GM06990 (cell line): ENCODE measurements around the gene UROD.

Experiments
- DNase-seq: peaks from one replicate; pipeline ENCODE4 v3.0.0-alpha.2; 2011; ENCODE audit not compliant: insufficient read length; ENCODE audit errors: extremely low read depth
- H3K27me3 ChIP-seq: replicated peaks from 2 replicates; pipeline ENCODE4 v1.6.0; 2011; ENCODE audit warnings: low read length; ENCODE audit not compliant: control insufficient read depth, insufficient read depth
- H3K36me3 ChIP-seq: 2 replicates; pipeline ENCODE4 v1.5.1; 2011; ENCODE audit warnings: low read length; ENCODE audit not compliant: control insufficient read depth, insufficient read depth
- H3K4me3 ChIP-seq: replicated peaks from 2 replicates; pipeline ENCODE4 v1.5.1; 2011; ENCODE audit warnings: low read depth, mild to moderate bottlenecking, control low read depth, low read length
- TF ChIP-seq, protein P1 (sequence below): IDR thresholded peaks from 2 replicates; pipeline ENCODE4 v1.5.1; 2011; ENCODE audit warnings: low read length, control low read depth, mild to moderate bottlenecking, inconsistent platforms; ENCODE audit not compliant: insufficient read depth, poor library complexity, severe bottlenecking

The UROD gene

DNA sequence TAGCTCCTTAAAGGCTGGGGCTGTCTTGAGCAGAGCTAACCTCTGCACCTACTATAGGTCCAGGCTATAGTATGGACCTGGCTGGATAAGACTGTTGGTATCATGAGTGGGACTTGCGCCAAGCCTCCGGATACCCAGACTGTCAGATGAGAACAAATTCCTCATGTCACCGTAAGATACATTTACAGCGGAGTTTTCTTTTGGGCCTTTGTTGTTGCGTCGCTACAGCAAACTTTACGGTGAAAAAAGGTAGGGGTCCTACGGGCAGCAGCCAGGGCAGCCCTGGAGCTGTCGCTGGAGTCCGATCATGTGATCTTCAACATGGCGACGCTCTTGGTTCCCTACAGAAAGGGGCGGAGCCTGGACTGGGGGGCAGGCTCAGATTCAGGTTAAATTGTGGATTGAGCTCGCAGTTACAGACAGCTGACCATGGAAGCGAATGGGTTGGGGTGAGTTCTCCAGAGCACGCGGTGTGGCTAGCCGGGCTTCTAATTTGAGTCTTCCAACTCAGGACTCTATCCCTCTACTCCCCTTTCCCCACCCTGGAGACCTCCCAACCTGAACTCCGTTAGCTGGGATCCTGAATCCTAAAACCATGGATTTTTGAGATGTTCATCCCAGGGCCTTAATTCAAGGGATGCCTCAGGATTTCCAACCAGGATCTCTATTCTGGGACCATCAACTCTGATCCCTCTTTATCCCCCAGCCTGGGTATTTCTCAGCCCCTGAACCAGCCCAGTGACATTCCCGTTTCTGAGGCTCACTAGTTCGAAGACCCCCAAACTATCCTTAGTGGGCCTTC, at the start of gene UROD:
Gene UROD, plus strand, starts transcription at position 418 of the 802 bp plus-strand sequence. Its CDS starts 12 bp downstream, at position 430.
- TF ChIP-seq, protein P1, sequence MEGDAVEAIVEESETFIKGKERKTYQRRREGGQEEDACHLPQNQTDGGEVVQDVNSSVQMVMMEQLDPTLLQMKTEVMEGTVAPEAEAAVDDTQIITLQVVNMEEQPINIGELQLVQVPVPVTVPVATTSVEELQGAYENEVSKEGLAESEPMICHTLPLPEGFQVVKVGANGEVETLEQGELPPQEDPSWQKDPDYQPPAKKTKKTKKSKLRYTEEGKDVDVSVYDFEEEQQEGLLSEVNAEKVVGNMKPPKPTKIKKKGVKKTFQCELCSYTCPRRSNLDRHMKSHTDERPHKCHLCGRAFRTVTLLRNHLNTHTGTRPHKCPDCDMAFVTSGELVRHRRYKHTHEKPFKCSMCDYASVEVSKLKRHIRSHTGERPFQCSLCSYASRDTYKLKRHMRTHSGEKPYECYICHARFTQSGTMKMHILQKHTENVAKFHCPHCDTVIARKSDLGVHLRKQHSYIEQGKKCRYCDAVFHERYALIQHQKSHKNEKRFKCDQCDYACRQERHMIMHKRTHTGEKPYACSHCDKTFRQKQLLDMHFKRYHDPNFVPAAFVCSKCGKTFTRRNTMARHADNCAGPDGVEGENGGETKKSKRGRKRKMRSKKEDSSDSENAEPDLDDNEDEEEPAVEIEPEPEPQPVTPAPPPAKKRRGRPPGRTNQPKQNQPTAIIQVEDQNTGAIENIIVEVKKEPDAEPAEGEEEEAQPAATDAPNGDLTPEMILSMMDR = no peak
- Histone ChIP-seq H3K27me3 (no peaks in the 10 kb centered on the region), H3K4me3 (peak within 1 kb of the TSS; percentile 88), H3K36me3 (peaks cover 19% of the 10 kb centered on the region)
- DNase-seq = peak; percentile 85

DNA sequence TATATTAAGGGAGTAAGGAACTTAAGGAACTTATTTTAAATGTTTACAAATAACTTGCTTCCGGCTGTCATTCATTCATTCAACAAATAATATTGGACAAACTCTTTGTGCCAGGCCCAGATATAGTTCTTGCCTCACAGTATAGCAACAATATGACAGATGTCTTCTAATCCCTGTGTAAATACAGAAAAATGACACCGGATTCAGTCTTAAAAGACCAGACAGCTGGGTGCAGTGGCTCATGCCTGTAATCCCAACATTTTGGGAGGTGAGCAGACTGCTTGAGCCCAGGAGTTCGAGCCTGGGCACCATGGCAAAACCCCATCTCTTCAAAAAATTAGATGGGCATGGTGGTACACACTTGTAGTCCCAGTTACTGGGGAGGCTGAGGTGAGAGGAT, 49.3 kb upstream of the UROD start:
- H3K4me3 ChIP-seq = no peak overlapping the region
- DNase-seq = no peak
- no peaks in the 10 kb centered on the region for H3K36me3 ChIP-seq
- TF ChIP-seq, protein P1 = no peak
- H3K27me3 ChIP-seq = no peaks in the 10 kb centered on the region

DNA sequence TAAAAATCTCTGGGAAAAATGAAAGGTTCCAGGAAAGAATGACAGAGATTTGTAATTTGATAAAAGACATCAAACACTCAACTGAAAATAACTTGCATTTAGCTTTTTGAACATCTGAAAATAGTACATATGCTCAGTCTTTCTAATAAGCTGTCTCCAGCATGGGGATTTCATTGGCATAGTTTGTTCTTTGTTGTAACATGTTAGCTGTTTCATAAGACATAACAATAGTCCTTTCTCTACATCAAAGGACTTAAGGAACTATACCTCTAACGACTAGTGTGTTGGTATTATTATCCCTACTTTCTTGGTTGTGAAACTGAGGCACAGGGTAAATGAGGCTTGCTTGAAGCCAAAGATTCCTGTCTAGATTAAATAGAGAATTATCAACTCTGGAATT, 47.7 kb upstream of the UROD start:
- Histone ChIP-seq H3K27me3 (no peaks in the 10 kb centered on the region), H3K4me3 (no peak overlapping the region), H3K36me3 (no peaks in the 10 kb centered on the region; the same call in 1 of the 2 replicates)
- no peak for DNase-seq
- TF ChIP-seq, protein P1 = no peak

DNA sequence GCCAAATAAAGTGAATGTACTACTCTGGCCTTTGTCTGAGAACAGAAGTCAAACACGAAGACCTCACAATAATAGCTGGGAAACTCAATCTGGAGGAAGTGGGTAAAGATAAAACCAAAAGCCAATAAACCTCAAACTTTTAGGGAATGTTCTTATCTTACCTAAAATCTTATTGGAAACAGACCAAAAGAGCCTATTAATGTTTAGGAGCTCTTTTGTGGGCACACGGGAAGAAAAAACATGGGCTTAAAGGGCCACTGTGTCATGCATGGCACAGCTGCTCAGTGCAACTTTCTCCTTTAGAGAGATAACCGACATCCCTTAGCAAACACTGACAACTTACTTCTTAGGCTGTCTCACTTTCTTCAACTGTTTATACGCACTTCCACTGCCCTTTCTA, 41.7 kb upstream of the UROD start:
- TF ChIP-seq, protein P1 = no peak
- Histone ChIP-seq H3K27me3 (no peaks in the 10 kb centered on the region), H3K4me3 (no peak overlapping the region), H3K36me3 (peaks cover 2% of the 10 kb centered on the region)
- no peak for DNase-seq

DNA sequence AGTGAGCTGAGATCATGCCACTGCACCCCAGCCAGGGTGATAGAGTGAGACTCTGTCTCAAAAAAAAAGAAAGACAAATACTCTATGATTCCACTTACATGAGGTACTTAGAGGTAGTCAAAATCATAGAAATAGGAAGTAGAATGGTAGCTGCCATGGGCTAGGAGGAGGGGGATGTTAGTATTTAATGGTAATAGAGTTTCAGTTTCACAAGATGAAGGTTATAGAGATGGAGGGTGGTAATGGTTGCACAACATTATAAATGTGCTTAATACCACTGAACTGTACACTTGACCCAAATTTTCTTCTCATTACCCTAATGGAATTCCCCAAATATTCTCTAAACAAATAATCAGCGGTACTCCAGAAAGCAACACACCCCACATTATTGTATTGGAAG, 38.4 kb upstream of the UROD start:
- no peak overlapping the region for H3K4me3 ChIP-seq
- H3K27me3 ChIP-seq = no peaks in the 10 kb centered on the region
- TF ChIP-seq, protein P1 = no peak
- DNase-seq = no peak
- H3K36me3 ChIP-seq = peaks cover 3% of the 10 kb centered on the region
